Keratinocyte (primary cell): ENCODE measurements around the gene ZPR1.

ENCODE experiments used
- CTCF ChIP-seq, 3 experiments: IDR thresholded peaks in 1 of 3; conservative IDR thresholded peaks in 1 of 3; optimal IDR thresholded peaks in 1 of 3; 2 replicates in 2 of 3; 3 replicates in 1 of 3; pipeline versions ENCODE3 to v1.5.1; 2011; ENCODE audit warnings: low read length in 3 of 3, mild to moderate bottlenecking in 3 of 3, moderate library complexity in 2 of 3, control low read depth in 1 of 3, inconsistent platforms in 1 of 3; ENCODE audit not compliant: insufficient read depth in 2 of 3; ENCODE audit errors: extremely low read depth in 1 of 3
- EZH2 ChIP-seq: IDR thresholded peaks from one replicate; pipeline ENCODE4 v1.6.1; 2012; ENCODE audit warnings: inconsistent platforms, mild to moderate bottlenecking, low read length, moderate library complexity

- no peak for TF ChIP-seq CTCF (optimal IDR thresholded peaks at IDR 0.05 in 1 of 3, IDR thresholded peaks at IDR 0.05 in 1 of 3, conservative IDR thresholded peaks at IDR 0.05 in 1 of 3; ENCODE audit: extremely low read depth in 1 of 3, insufficient read depth in 2 of 3, low read length in 3 of 3)
- TF ChIP-seq EZH2, result no peak
Measured at GRCh38 chr11:116725434-116726221, 62.2 kb downstream of the ZPR1 start.
